Gastrocnemius medialis (tissue), 4 donors: ENCODE results near the gene HMCN2.

Experiments used
- CTCF ChIP-seq, 5 experiments: fragments of 450-650 bp in 3 of 5; fragments of 200-600 bp in 2 of 5; sonication (generic) in 2 of 5; IDR thresholded peaks in 4 of 5; conservative IDR thresholded peaks in 1 of 5; 1 replicate in 4 of 5; 2 replicates in 1 of 5; pipeline ENCODE4 v1.5.1; 2016 to 2019; ENCODE audit warnings: antibody characterized with exemption in 5 of 5, mild to moderate bottlenecking in 3 of 5, moderate library complexity in 3 of 5
- POLR2A ChIP-seq, 2 donors: fragments of 450-650 bp; IDR thresholded peaks; one replicate each; pipeline ENCODE4 v1.6.1; 2017; ENCODE audit warnings: antibody characterized with exemption in 2 of 2, mild to moderate bottlenecking in 2 of 2, moderate library complexity in 2 of 2

- TF ChIP-seq CTCF (IDR thresholded peaks at IDR 0.05 in 4 of 5, conservative IDR thresholded peaks at IDR 0.05 in 1 of 5) = no peak
- TF ChIP-seq POLR2A (IDR thresholded peaks at IDR 0.05) = no peak
Observed at GRCh38 chr9:130381660-130382059, 116.1 kb downstream of the HMCN2 start.
